Mucosa of descending colon (tissue), 3 donors: Measurements from ENCODE around the gene TIAM2. TPM values are rescaled to one million over a fixed set of nuclear protein-coding genes. Genes with fewer than 3 reads are reported as not detected.
A peak's percentile ranks its signal among the peaks of the same experiment; 100 is the strongest.

Experiments used
- ATAC-seq: fragments of 200-7000 bp; cut with Tn5 transposase; one replicate; pipeline ENCODE4 v1.9.1; 2020; ENCODE audit warnings: mild to moderate bottlenecking, moderate library complexity
- DNase-seq, 3 donors: peaks; one replicate each; pipeline ENCODE4 v3.0.0-alpha.2; 2020
- H3K36me3 ChIP-seq: fragments of 200-600 bp; one replicate; pipeline ENCODE4 v1.8.0; 2021; ENCODE audit warnings: low read depth, mild to moderate bottlenecking
- H3K4me1 ChIP-seq: fragments of 200-600 bp; one replicate; pipeline ENCODE4 v1.8.0; 2021; ENCODE audit warnings: low read depth, mild to moderate bottlenecking
- H3K4me3 ChIP-seq: fragments of 200-600 bp; one replicate; pipeline ENCODE4 v1.8.0; 2021; ENCODE audit warnings: mild to moderate bottlenecking
- H3K9me3 ChIP-seq: fragments of 200-600 bp; one replicate; pipeline ENCODE4 v1.8.0; 2021; ENCODE audit warnings: mild to moderate bottlenecking
- CTCF ChIP-seq: fragments of 200-600 bp; IDR thresholded peaks from one replicate; pipeline ENCODE4 v1.8.0; 2022; ENCODE audit warnings: antibody characterized with exemption, mild to moderate bottlenecking
- intact Hi-C, 2 donors: fragments of 100-400 bp; cut with DNase I in 1 of 2; cut with micrococcal nuclease in 1 of 2; formaldehyde crosslinking; loops; one replicate each; pipeline versions ENCODE4 v1.11.0 to v1.11.1; 2022; cut with DNase I, micrococcal nuclease
- total RNA-seq, 3 donors: library from RNA; stranded (reverse); fragmentation: NEBNext Ultra II Directional in 2 of 3; extraction: Animal tissue kit (Norgen Biotek cat#: 25700) in 2 of 3; gene quantifications; one replicate each; pipeline versions ENCODE4 v1.2.1 to v1.2.4, GENCODE V29; 2021 to 2023
- donor health status: DM: no; HTN: no; CAD: no; lungs with moderate emphysema.
- donor health status: DM: no; HTN: no; CAD: no.
- donor health status: DM: no; HTN: yes; CAD: no.

TIAM2 gene
- total RNA-seq, 3 donors from 2014 or later, result 4.2 to 12.2 (median 9.8) TPM

- Histone ChIP-seq H3K36me3 (no peaks in the 10 kb centered on the region), H3K4me1 (no peaks in the 10 kb centered on the region), H3K9me3 (no peaks in the 10 kb centered on the region), H3K4me3 (no peak overlapping the region)
- ATAC-seq, result no peak
- intact Hi-C loops, result no loop called here
- no peak for TF ChIP-seq CTCF
- DNase-seq, result no peak
Observed at GRCh38 chr6:155042983-155043382, 47.9 kb downstream of the TIAM2 start.

- ATAC-seq, result peak; percentile 14
- Histone ChIP-seq H3K4me1 (no peaks in the 10 kb centered on the region), H3K36me3 (no peaks in the 10 kb centered on the region), H3K4me3 (no peak overlapping the region), H3K9me3 (no peaks in the 10 kb centered on the region)
- intact Hi-C loops, result no loop called here
- DNase-seq, result no peak
- no peak for TF ChIP-seq CTCF
Observed at GRCh38 chr6:155045561-155046404, 50.7 kb downstream of the TIAM2 start.

GRCh38 chr6:155047523-155047922 is 52.4 kb downstream of the TIAM2 start:
- intact Hi-C loops, result no loop called here

GRCh38 chr6:155050311-155050710 is 55.2 kb downstream of the TIAM2 start:
- ATAC-seq (no peak), DNase-seq (no peak)
- TF ChIP-seq CTCF, result no peak
- H3K4me1 ChIP-seq, result no peaks in the 10 kb centered on the region
- intact Hi-C loops, result no loop called here
- H3K9me3 ChIP-seq, result no peaks in the 10 kb centered on the region
- no peak overlapping the region for H3K4me3 ChIP-seq
- H3K36me3 ChIP-seq, result no peaks in the 10 kb centered on the region

More at GRCh38 chr6:155047523-155047922, 52.4 kb downstream of the TIAM2 start:
- Histone ChIP-seq H3K9me3 (no peaks in the 10 kb centered on the region), H3K4me3 (no peak overlapping the region), H3K4me1 (no peaks in the 10 kb centered on the region), H3K36me3 (no peaks in the 10 kb centered on the region)
- DNase-seq (no peak), ATAC-seq (no peak)
- TF ChIP-seq CTCF, result no peak

GRCh38 chr6:155054491-155055250 is 59.6 kb downstream of the TIAM2 start:
- ATAC-seq (no peak), DNase-seq (no peak)
- no peaks in the 10 kb centered on the region for H3K9me3 ChIP-seq
- intact Hi-C loops, result no loop called here
- no peaks in the 10 kb centered on the region for H3K4me1 ChIP-seq
- H3K4me3 ChIP-seq, result no peak overlapping the region
- no peak for TF ChIP-seq CTCF
- no peaks in the 10 kb centered on the region for H3K36me3 ChIP-seq
